Measurements from ENCODE around the gene POMC.

- no peak for TF ChIP-seq CTCF (IDR thresholded peaks at IDR 0.05)
- TF ChIP-seq POLR2A (IDR thresholded peaks at IDR 0.05), result no peak
Measured at GRCh38 chr2:25123682-25124081, 44.7 kb downstream of the POMC start.
